Uterus (tissue), 4 donors: ENCODE results near the gene TBKBP1. TPM values are rescaled to one million over a fixed set of nuclear protein-coding genes. Genes with fewer than 3 reads are reported as not detected.

ENCODE experiments used
- DNase-seq, 2 donors: peaks; one replicate each; pipeline ENCODE4 v3.0.0-alpha.2; 2019 to 2020
- H3K27ac ChIP-seq, 2 donors: fragments of 200-600 bp; sonication (generic); 1 replicate in 1 of 2; 2 replicates in 1 of 2; pipeline ENCODE4 v1.5.1; 2016 to 2018
- H3K27me3 ChIP-seq, 2 donors: fragments of 200-600 bp; sonication (generic); one replicate each; pipeline ENCODE4 v1.5.1; 2018 to 2019; ENCODE audit warnings: control low read depth in 1 of 2
- H3K36me3 ChIP-seq, 2 donors: fragments of 200-600 bp; sonication (generic); one replicate each; pipeline ENCODE4 v1.5.1; 2019; ENCODE audit warnings: control low read depth in 1 of 2
- H3K4me1 ChIP-seq, 2 donors: fragments of 200-600 bp; sonication (generic); one replicate each; pipeline ENCODE4 v1.5.1; 2018 to 2019; ENCODE audit warnings: control low read depth in 1 of 2
- H3K4me3 ChIP-seq, 2 donors: fragments of 200-600 bp; sonication (generic); 1 replicate in 1 of 2; 2 replicates in 1 of 2; pipeline ENCODE4 v1.5.1; 2018 to 2019; ENCODE audit warnings: mild to moderate bottlenecking in 1 of 2
- H3K9me3 ChIP-seq, 2 donors: fragments of 200-600 bp; sonication (generic); one replicate each; pipeline ENCODE4 v1.5.1; 2019; ENCODE audit warnings: control low read depth in 1 of 2
- POLR2A ChIP-seq, 2 donors: fragments of 450-650 bp; IDR thresholded peaks; one replicate each; pipeline ENCODE4 v1.6.1; 2016; ENCODE audit warnings: antibody characterized with exemption in 2 of 2, mild to moderate bottlenecking in 1 of 2, moderate library complexity in 1 of 2
- intact Hi-C: fragments of 100-400 bp; cut with DNase I; formaldehyde crosslinking; loops from one replicate; pipeline ENCODE4 v1.15.1; 2023; ENCODE audit warnings: low total_unique reads
- total RNA-seq, 4 donors: library from RNA; depleted of rRNA in 3 of 4; stranded (reverse); fragments of >200 nt in 3 of 4; gene quantifications; one replicate each; pipeline versions ENCODE4 v1.1.0 to v1.2.4, GENCODE V29; 2014 to 2023
- TF ChIP-seq, protein P1 (sequence below), 4 experiments: fragments of 200-600 bp in 2 of 4; fragments of 450-650 bp in 2 of 4; sonication (generic) in 2 of 4; IDR thresholded peaks; one replicate each; pipeline ENCODE4 v1.5.1; 2016 to 2019; ENCODE audit warnings: antibody characterized with exemption in 4 of 4, mild to moderate bottlenecking in 2 of 4, moderate library complexity in 1 of 4
- donor health status: DM: yes; HTN: yes; CAD: no.

The TBKBP1 gene
- total RNA-seq, 4 donors from 2014 or later: 2.6 to 24.8 (median 10.7) TPM

GRCh38 chr17:47650525-47651522 lies 43.1 kb upstream of the TBKBP1 start:
- Histone ChIP-seq H3K27me3 (no peaks in the 10 kb centered on the region), H3K27ac (peak overlapping the region; percentile 90 to 97), H3K36me3 (no peaks in the 10 kb centered on the region), H3K4me1 (peaks cover 7 to 13% of the 10 kb centered on the region in 2 donors), H3K4me3 (peak overlapping the region; percentile 67 to 91), H3K9me3 (no peaks in the 10 kb centered on the region)
- peak; percentile 93 to 94 for DNase-seq
- TF ChIP-seq, protein P1, sequence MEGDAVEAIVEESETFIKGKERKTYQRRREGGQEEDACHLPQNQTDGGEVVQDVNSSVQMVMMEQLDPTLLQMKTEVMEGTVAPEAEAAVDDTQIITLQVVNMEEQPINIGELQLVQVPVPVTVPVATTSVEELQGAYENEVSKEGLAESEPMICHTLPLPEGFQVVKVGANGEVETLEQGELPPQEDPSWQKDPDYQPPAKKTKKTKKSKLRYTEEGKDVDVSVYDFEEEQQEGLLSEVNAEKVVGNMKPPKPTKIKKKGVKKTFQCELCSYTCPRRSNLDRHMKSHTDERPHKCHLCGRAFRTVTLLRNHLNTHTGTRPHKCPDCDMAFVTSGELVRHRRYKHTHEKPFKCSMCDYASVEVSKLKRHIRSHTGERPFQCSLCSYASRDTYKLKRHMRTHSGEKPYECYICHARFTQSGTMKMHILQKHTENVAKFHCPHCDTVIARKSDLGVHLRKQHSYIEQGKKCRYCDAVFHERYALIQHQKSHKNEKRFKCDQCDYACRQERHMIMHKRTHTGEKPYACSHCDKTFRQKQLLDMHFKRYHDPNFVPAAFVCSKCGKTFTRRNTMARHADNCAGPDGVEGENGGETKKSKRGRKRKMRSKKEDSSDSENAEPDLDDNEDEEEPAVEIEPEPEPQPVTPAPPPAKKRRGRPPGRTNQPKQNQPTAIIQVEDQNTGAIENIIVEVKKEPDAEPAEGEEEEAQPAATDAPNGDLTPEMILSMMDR (IDR thresholded peaks at IDR 0.05): no peak
- no peak for TF ChIP-seq POLR2A (IDR thresholded peaks at IDR 0.05)
- intact Hi-C loops: no loop called here

DNA sequence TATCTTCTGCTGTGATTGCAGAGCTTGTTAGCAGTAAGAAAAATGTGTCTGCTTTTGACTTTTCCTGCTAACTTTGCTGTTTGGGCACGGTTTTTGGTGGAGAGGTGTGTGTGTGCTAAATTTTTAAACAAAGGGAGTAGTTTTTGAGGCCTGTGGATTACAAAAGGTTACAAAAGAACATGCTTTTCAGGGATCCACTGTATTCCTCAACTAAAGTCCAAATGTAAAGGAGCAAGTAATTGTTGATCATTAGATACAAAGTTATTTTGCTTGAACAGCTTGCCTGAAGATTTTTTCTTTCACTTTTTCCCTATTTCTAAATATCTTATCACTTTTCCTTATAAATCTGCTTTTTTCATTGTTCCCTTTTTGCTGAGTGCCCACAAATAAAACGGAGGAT lies 42.3 kb upstream of the TBKBP1 start:
- TF ChIP-seq, protein P1 (IDR thresholded peaks at IDR 0.05): no peak
- TF ChIP-seq POLR2A (IDR thresholded peaks at IDR 0.05): no peak
- intact Hi-C loops: no loop called here
- Histone ChIP-seq H3K4me3 (no peak overlapping the region), H3K27me3 (no peaks in the 10 kb centered on the region), H3K4me1 (peaks cover 7 to 13% of the 10 kb centered on the region in 2 donors), H3K36me3 (no peaks in the 10 kb centered on the region), H3K27ac (no peak overlapping the region), H3K9me3 (no peaks in the 10 kb centered on the region)
- DNase-seq: no peak

DNA sequence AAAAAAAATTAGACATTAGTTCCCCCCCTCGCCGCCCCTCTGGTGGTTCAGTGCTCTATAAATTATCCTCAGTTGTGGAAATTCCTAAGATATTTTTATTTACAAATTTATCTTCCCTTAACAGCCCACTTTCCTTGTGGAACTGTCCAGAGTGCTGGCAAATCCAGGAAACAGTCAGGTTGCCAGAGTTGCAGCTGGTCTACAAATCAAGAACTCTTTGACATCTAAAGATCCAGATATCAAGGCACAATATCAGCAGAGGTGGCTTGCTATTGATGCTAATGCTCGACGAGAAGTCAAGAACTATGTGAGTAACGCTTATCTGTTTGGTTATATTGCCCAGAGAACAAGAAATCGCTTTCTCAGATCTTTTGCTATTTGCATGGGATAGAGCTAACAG lies 41.4 kb upstream of the TBKBP1 start:
- Histone ChIP-seq H3K4me1 (peaks cover 7 to 13% of the 10 kb centered on the region in 2 donors), H3K27ac (no peak overlapping the region), H3K4me3 (no peak overlapping the region), H3K27me3 (no peaks in the 10 kb centered on the region), H3K36me3 (no peaks in the 10 kb centered on the region), H3K9me3 (no peaks in the 10 kb centered on the region)
- no peak for TF ChIP-seq POLR2A (IDR thresholded peaks at IDR 0.05)
- TF ChIP-seq, protein P1 (IDR thresholded peaks at IDR 0.05): no peak
- no peak for DNase-seq
- intact Hi-C loops: no loop called here

GRCh38 chr17:47653442-47653841 lies 40.5 kb upstream of the TBKBP1 start:
- TF ChIP-seq, protein P1 (IDR thresholded peaks at IDR 0.05): no peak
- no peak for DNase-seq
- Histone ChIP-seq H3K4me3 (no peak overlapping the region), H3K27me3 (no peaks in the 10 kb centered on the region), H3K27ac (no peak overlapping the region), H3K9me3 (no peaks in the 10 kb centered on the region), H3K4me1 (peaks cover 7 to 13% of the 10 kb centered on the region in 2 donors), H3K36me3 (no peaks in the 10 kb centered on the region)
- intact Hi-C loops: no loop called here

GRCh38 chr17:47654991-47655390 lies 39.0 kb upstream of the TBKBP1 start:
- H3K27ac ChIP-seq: no peak overlapping the region
- no peaks in the 10 kb centered on the region for H3K27me3 ChIP-seq
- intact Hi-C loops: no loop called here
- TF ChIP-seq, protein P1 (IDR thresholded peaks at IDR 0.05): no peak
- no peak for TF ChIP-seq POLR2A (IDR thresholded peaks at IDR 0.05)
- no peak overlapping the region for H3K4me3 ChIP-seq
- H3K4me1 ChIP-seq: peaks cover 7 to 8% of the 10 kb centered on the region in 2 donors
- DNase-seq: no peak
- H3K36me3 ChIP-seq: no peaks in the 10 kb centered on the region
- no peaks in the 10 kb centered on the region for H3K9me3 ChIP-seq
